BLaER1 (cell line): Measurements from ENCODE around the gene CFAP61.

Experiments used
- H3K27ac ChIP-seq: shearing (Covaris generic); formaldehyde crosslinking; 2 replicates; pipeline ENCODE4 v1.8.1; 2022
- H3K27me3 ChIP-seq: shearing (Covaris generic); formaldehyde crosslinking; 2 replicates; pipeline ENCODE4 v1.8.1; 2022
- H3K36me3 ChIP-seq: shearing (Covaris generic); formaldehyde crosslinking; 2 replicates; pipeline ENCODE4 v1.8.1; 2022
- H3K4me1 ChIP-seq: shearing (Covaris generic); formaldehyde crosslinking; 2 replicates; pipeline ENCODE4 v1.8.1; 2022
- H3K4me2 ChIP-seq: shearing (Covaris generic); formaldehyde crosslinking; 2 replicates; pipeline ENCODE4 v1.8.1; 2022
- H3K4me3 ChIP-seq: shearing (Covaris generic); formaldehyde crosslinking; 2 replicates; pipeline ENCODE4 v1.8.1; 2022
- H3K9ac ChIP-seq: shearing (Covaris generic); formaldehyde crosslinking; 2 replicates; pipeline ENCODE4 v1.8.1; 2022
- H3K9me3 ChIP-seq: shearing (Covaris generic); formaldehyde crosslinking; 2 replicates; pipeline ENCODE4 v1.8.1; 2022
- H4K20me1 ChIP-seq: shearing (Covaris generic); formaldehyde crosslinking; 2 replicates; pipeline ENCODE4 v1.8.1; 2022
- Cebpa-rat ChIP-seq: shearing (Covaris generic); IDR thresholded peaks from 2 replicates; pipeline ENCODE4 v1.8.1; 2022

CFAP61 gene

GRCh38 chr20:20184706-20185105, 132.4 kb downstream of the CFAP61 start:
- H3K4me2 ChIP-seq, result no peak overlapping the region
- TF ChIP-seq Cebpa-rat, result no peak

GRCh38 chr20:20188647-20189046, 136.3 kb downstream of the CFAP61 start:
- Histone ChIP-seq H3K9ac (no peak overlapping the region), H3K27me3 (no peaks in the 10 kb centered on the region), H3K36me3 (no peaks in the 10 kb centered on the region), H4K20me1 (no peaks in the 10 kb centered on the region), H3K27ac (no peak overlapping the region), H3K4me1 (0 out of 2 replicates have a peak, but pooled peaks cover 7% of the 10 kb centered on the region), H3K4me3 (no peak overlapping the region), H3K4me2 (no peak overlapping the region), H3K9me3 (no peaks in the 10 kb centered on the region)
- no peak for TF ChIP-seq Cebpa-rat

More at GRCh38 chr20:20184706-20185105, 132.4 kb downstream of the CFAP61 start:
- Histone ChIP-seq H3K4me1 (no peaks in the 10 kb centered on the region), H3K27me3 (no peaks in the 10 kb centered on the region), H3K36me3 (no peaks in the 10 kb centered on the region), H3K9ac (no peak overlapping the region), H3K4me3 (no peak overlapping the region), H4K20me1 (no peaks in the 10 kb centered on the region), H3K27ac (no peak overlapping the region), H3K9me3 (0 out of 2 replicates have a peak, but pooled peaks cover 2% of the 10 kb centered on the region)

DNA sequence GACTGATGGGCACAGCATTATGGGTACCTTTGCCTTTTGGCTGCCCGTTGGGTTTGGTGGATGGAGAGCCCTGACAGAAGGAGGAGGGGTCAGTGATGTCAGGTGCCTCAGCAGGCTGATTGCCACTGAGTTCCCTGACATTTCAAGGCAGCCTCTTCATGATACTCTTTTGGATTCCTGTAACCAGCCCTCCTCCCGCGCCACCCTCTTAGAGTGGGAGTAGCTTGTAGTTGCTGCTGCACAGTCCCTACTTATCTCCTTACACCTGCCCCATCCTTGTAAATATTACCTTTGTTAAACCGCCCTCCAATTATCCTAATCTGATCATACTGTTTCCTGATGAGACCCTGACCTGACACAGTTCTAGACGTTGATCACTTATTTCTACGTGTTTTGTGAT, 140.0 kb downstream of the CFAP61 start:
- Histone ChIP-seq H4K20me1 (no peaks in the 10 kb centered on the region), H3K9ac (no peak overlapping the region), H3K9me3 (no peaks in the 10 kb centered on the region), H3K4me2 (no peak overlapping the region), H3K27ac (no peak overlapping the region), H3K4me3 (no peak overlapping the region), H3K4me1 (0 out of 2 replicates have a peak, but pooled peaks cover 7% of the 10 kb centered on the region), H3K27me3 (no peaks in the 10 kb centered on the region), H3K36me3 (no peaks in the 10 kb centered on the region)
- TF ChIP-seq Cebpa-rat, result no peak

- Histone ChIP-seq H3K9me3 (no peaks in the 10 kb centered on the region), H3K36me3 (no peaks in the 10 kb centered on the region), H3K27ac (no peak overlapping the region), H4K20me1 (no peaks in the 10 kb centered on the region), H3K4me3 (no peak overlapping the region), H3K4me2 (no peak overlapping the region), H3K9ac (no peak overlapping the region), H3K4me1 (0 out of 2 replicates have a peak, but pooled peaks cover 7% of the 10 kb centered on the region), H3K27me3 (no peaks in the 10 kb centered on the region)
- TF ChIP-seq Cebpa-rat, result no peak
Measured at GRCh38 chr20:20195021-20195705, 142.8 kb downstream of the CFAP61 start.

- Histone ChIP-seq H3K4me3 (no peak overlapping the region), H3K36me3 (no peaks in the 10 kb centered on the region), H3K27me3 (no peaks in the 10 kb centered on the region), H3K4me1 (peaks cover 19% of the 10 kb centered on the region), H3K27ac (no peak overlapping the region), H4K20me1 (no peaks in the 10 kb centered on the region), H3K9ac (no peak overlapping the region), H3K4me2 (no peak overlapping the region), H3K9me3 (no peaks in the 10 kb centered on the region)
- TF ChIP-seq Cebpa-rat, result no peak
Measured at GRCh38 chr20:20196610-20197009, 144.3 kb downstream of the CFAP61 start.

GRCh38 chr20:20198011-20198410, 145.7 kb downstream of the CFAP61 start:
- Histone ChIP-seq H3K36me3 (no peaks in the 10 kb centered on the region), H3K4me2 (no peak overlapping the region), H3K9ac (no peak overlapping the region), H3K4me3 (no peak overlapping the region), H3K9me3 (no peaks in the 10 kb centered on the region), H3K27ac (no peak overlapping the region), H4K20me1 (no peaks in the 10 kb centered on the region), H3K27me3 (no peaks in the 10 kb centered on the region), H3K4me1 (peaks cover 13% of the 10 kb centered on the region)
- TF ChIP-seq Cebpa-rat, result no peak

DNA sequence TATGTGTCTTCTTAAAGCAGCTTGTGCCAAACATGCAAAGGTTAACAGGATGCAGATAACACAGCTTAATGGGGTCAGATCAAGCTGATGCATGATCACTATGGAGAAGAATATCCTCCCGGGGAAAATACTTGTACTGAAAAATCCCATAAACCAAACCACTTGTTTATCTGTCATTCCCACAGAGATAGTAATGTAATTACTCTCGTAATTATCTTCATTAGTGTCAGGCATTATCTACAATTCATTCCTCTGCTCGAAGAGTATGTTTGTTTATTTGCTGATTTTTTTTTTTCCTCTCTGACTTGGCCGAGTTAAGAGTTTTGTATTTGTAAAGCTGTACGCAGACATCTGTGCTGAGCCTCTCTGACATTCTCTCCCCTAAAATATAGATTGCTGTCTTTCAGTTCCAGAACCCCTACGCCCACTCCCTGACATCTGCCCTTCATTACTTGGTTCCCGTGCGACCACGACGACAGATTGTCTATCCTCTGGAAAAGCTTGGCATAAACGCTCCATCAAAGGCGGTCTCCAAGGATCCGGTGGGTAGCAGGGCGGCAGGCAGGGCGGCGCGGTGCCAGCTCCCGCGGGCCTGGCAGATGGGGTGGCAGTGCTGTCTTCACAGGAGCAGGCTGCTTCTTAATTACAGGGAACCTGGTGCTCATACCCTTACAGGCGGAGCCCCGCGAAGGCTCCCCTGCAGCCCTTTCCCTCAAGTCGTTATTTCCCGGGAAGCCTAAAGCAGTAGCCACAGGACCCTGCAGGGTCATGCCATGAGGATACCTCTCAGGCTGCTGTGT, 147.2 kb downstream of the CFAP61 start:
- Histone ChIP-seq H3K9me3 (no peaks in the 10 kb centered on the region), H4K20me1 (no peaks in the 10 kb centered on the region), H3K4me3 (no peak overlapping the region), H3K4me2 (no peak overlapping the region), H3K27me3 (no peaks in the 10 kb centered on the region), H3K4me1 (peaks cover 23% of the 10 kb centered on the region), H3K27ac (no peak overlapping the region), H3K36me3 (no peaks in the 10 kb centered on the region), H3K9ac (no peak overlapping the region)
- no peak for TF ChIP-seq Cebpa-rat

- peaks cover 25% of the 10 kb centered on the region for H3K4me1 ChIP-seq
- peak overlapping the region; percentile 43 for H3K4me2 ChIP-seq
- no peak for TF ChIP-seq Cebpa-rat
- no peaks in the 10 kb centered on the region for H3K9me3 ChIP-seq
- H3K27me3 ChIP-seq, result no peaks in the 10 kb centered on the region
- H3K9ac ChIP-seq, result no peak overlapping the region
- H3K4me3 ChIP-seq, result no peak overlapping the region
- H3K27ac ChIP-seq, result no peak overlapping the region
- H3K36me3 ChIP-seq, result no peaks in the 10 kb centered on the region
- H4K20me1 ChIP-seq, result no peaks in the 10 kb centered on the region
Measured at GRCh38 chr20:20201124-20201523, 148.8 kb downstream of the CFAP61 start.

DNA sequence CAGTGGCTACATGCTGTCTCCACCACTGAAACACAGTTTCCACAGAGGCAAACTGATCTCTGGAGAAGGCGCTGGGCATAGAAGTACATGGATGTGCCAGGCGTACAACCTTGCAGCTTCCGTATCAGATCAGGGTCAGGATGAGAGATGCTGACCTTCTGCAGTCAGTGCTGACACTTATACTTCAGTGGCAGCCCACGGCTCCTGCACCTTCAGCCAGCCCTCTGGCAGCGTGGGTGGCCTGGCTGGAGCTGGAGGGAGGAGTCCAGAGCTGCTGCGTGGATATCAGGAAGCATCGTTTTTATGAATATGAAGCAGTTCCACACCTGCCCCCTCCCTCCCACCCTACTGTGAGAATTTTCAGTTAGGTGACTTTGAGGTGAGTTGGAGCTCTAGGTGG, 149.3 kb downstream of the CFAP61 start:
- TF ChIP-seq Cebpa-rat, result no peak
- Histone ChIP-seq H4K20me1 (no peaks in the 10 kb centered on the region), H3K4me1 (peaks cover 25% of the 10 kb centered on the region), H3K27ac (no peak overlapping the region), H3K4me2 (peak overlapping the region; percentile 43), H3K36me3 (no peaks in the 10 kb centered on the region), H3K27me3 (no peaks in the 10 kb centered on the region), H3K9ac (no peak overlapping the region), H3K9me3 (no peaks in the 10 kb centered on the region), H3K4me3 (no peak overlapping the region)

GRCh38 chr20:20202768-20203167, 150.4 kb downstream of the CFAP61 start:
- Histone ChIP-seq H3K4me2 (no peak overlapping the region), H3K9ac (no peak overlapping the region), H3K9me3 (no peaks in the 10 kb centered on the region), H3K4me3 (no peak overlapping the region), H3K4me1 (peaks cover 25% of the 10 kb centered on the region), H3K27ac (no peak overlapping the region), H3K27me3 (no peaks in the 10 kb centered on the region), H3K36me3 (no peaks in the 10 kb centered on the region), H4K20me1 (no peaks in the 10 kb centered on the region)
- TF ChIP-seq Cebpa-rat, result no peak
